ENCODE measurements around the gene SH3D21.

GRCh38 chr1:36285443-36286101 lies 20.6 kb upstream of the SH3D21 start:
- TF ChIP-seq, protein P1, sequence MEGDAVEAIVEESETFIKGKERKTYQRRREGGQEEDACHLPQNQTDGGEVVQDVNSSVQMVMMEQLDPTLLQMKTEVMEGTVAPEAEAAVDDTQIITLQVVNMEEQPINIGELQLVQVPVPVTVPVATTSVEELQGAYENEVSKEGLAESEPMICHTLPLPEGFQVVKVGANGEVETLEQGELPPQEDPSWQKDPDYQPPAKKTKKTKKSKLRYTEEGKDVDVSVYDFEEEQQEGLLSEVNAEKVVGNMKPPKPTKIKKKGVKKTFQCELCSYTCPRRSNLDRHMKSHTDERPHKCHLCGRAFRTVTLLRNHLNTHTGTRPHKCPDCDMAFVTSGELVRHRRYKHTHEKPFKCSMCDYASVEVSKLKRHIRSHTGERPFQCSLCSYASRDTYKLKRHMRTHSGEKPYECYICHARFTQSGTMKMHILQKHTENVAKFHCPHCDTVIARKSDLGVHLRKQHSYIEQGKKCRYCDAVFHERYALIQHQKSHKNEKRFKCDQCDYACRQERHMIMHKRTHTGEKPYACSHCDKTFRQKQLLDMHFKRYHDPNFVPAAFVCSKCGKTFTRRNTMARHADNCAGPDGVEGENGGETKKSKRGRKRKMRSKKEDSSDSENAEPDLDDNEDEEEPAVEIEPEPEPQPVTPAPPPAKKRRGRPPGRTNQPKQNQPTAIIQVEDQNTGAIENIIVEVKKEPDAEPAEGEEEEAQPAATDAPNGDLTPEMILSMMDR (IDR thresholded peaks at IDR 0.05): peak; percentile 58 to 91 (median 82)
- TF ChIP-seq POLR2AphosphoS5 (IDR thresholded peaks at IDR 0.05) (peak; percentile 82), POLR2A (IDR thresholded peaks at IDR 0.05) (no peak)
